GM12878 (cell line): ENCODE measurements around the gene ZNF408. TPM values are rescaled to one million over a fixed set of nuclear protein-coding genes. Genes with fewer than 3 reads are reported as not detected.

Source experiments
- ATAC-seq: fragments of 200-7000 bp; cut with Tn5 transposase; 3 replicates; pipeline ENCODE4 v1.9.1; 2020; ENCODE audit warnings: mild to moderate bottlenecking, moderate library complexity
- BruUV-seq: library from RNA; stranded (reverse); fragments of 400-500 nt; replicated peaks from 2 replicates; lab custom pipeline; 2021; lab: Mats Ljungman, UMichigan
- CTCF ChIA-PET: fragments of 300-600 bp; sonication (Branson Sonifier 250); formaldehyde crosslinking; extraction: SDS; loops from one replicate; lab custom pipeline; 2021; ENCODE audit warnings: inconsistent platforms; lab: Yijun Ruan, JAX
- POLR2A ChIA-PET: fragments of 350-600 bp; formaldehyde crosslinking; extraction: SDS; loops from one replicate; lab custom pipeline; 2021; ENCODE audit warnings: inconsistent platforms; lab: Charles Lee
- RAD21 ChIA-PET: fragments of 300-600 bp; sonication (Branson Sonifier 250); formaldehyde crosslinking; loops from one replicate; lab custom pipeline; 2023; ENCODE audit warnings: antibody characterized with exemption; ENCODE audit not compliant: unreplicated experiment; lab: Charles Lee
- SMC1A ChIA-PET: fragments of 300-600 bp; sonication (Branson Sonifier 250); formaldehyde crosslinking; loops from one replicate; lab custom pipeline; 2023; ENCODE audit not compliant: unreplicated experiment, uncharacterized antibody; lab: Charles Lee
- DNase-seq: peaks from one replicate; pipeline ENCODE4 v3.0.0-alpha.2; 2011; ENCODE audit warnings: low read depth, low spot score
- FAIRE-seq: peaks from 3 replicates; lab custom pipeline; 2011; peaks lifted over from hg19 to GRCh38; lab: Jason Lieb, UNC
- H2AFZ ChIP-seq: 2 replicates; pipeline ENCODE4 v1.6.0; 2011; ENCODE audit warnings: low read depth, low read length, control low read depth; ENCODE audit not compliant: control insufficient read depth
- H3K27ac ChIP-seq: 2 replicates; pipeline ENCODE4 v1.5.1; 2011; ENCODE audit warnings: control low read depth; ENCODE audit not compliant: control insufficient read depth, insufficient read depth
- H3K27me3 ChIP-seq, 2 experiments: replicated peaks in 1 of 2; 2 replicates each; pipeline versions ENCODE4 v1.6.0 to v1.6.1; 2011; ENCODE audit warnings: low read length in 1 of 2; ENCODE audit not compliant: control insufficient read depth in 2 of 2, insufficient read depth in 2 of 2
- H3K36me3 ChIP-seq, 2 experiments: 2 replicates each; pipeline ENCODE4 v1.5.1; 2011; ENCODE audit warnings: low read length in 1 of 2; ENCODE audit not compliant: control insufficient read depth in 2 of 2, insufficient read depth in 2 of 2
- H3K4me1 ChIP-seq: 2 replicates; pipeline ENCODE4 v1.6.1; 2011; ENCODE audit warnings: mild to moderate bottlenecking, low read length, moderate library complexity, mixed read lengths; ENCODE audit not compliant: control insufficient read depth, insufficient read depth
- H3K4me2 ChIP-seq: 2 replicates; pipeline ENCODE4 v1.6.0; 2011; ENCODE audit warnings: control low read depth; ENCODE audit not compliant: control insufficient read depth, insufficient read depth
- H3K4me3 ChIP-seq: fragments of 200-600 bp; sonication (generic); 2 replicates; pipeline ENCODE4 v1.5.1; 2016
- H3K79me2 ChIP-seq: 2 replicates; pipeline ENCODE4 v1.6.0; 2011; ENCODE audit warnings: low read length; ENCODE audit not compliant: control insufficient read depth, insufficient read depth
- H3K9ac ChIP-seq: 2 replicates; pipeline ENCODE4 v1.8.0; 2011; ENCODE audit warnings: low read length, control low read depth, mixed read lengths; ENCODE audit not compliant: control insufficient read depth, insufficient read depth
- H3K9me3 ChIP-seq: replicated peaks from 3 replicates; pipeline ENCODE4 v1.5.1; 2011; ENCODE audit warnings: mild to moderate bottlenecking, low read length; ENCODE audit not compliant: control insufficient read depth, insufficient read depth
- H4K20me1 ChIP-seq: 2 replicates; pipeline ENCODE4 v1.6.0; 2011; ENCODE audit not compliant: control insufficient read depth, insufficient read depth
- BMI1 ChIP-seq: fragments of 450-650 bp; IDR thresholded peaks from 2 replicates; pipeline ENCODE4 v1.6.1; 2016; ENCODE audit warnings: mild to moderate bottlenecking, moderate library complexity, borderline replicate concordance
- CEBPB ChIP-seq, 2 experiments: fragments of 150-350 bp in 1 of 2; IDR thresholded peaks; 2 replicates each; pipeline ENCODE4 v1.6.1; 2012 to 2014; ENCODE audit warnings: low read depth in 2 of 2, low read length in 2 of 2, borderline replicate concordance in 1 of 2, inconsistent platforms in 1 of 2
- ESRRA ChIP-seq: IDR thresholded peaks from 2 replicates; pipeline ENCODE4 v1.6.1; 2012; ENCODE audit warnings: mild to moderate bottlenecking, low read length, improper control_type of control experiment
- EZH2 ChIP-seq: IDR thresholded peaks from 2 replicates; pipeline ENCODE4 v1.6.1; 2012; ENCODE audit warnings: low read depth, mild to moderate bottlenecking, control low read depth, inconsistent platforms, low read length, borderline replicate concordance; ENCODE audit not compliant: control insufficient read depth
- FOXK2 ChIP-seq: fragments of 450-650 bp; IDR thresholded peaks from 2 replicates; pipeline ENCODE4 v1.6.1; 2017; ENCODE audit warnings: mild to moderate bottlenecking, moderate library complexity
- IRF3 ChIP-seq: fragments of 450-650 bp; IDR thresholded peaks from 2 replicates; pipeline ENCODE4 v1.6.1; 2014; ENCODE audit warnings: mild to moderate bottlenecking
- MXI1 ChIP-seq: fragments of 150-350 bp; IDR thresholded peaks from 2 replicates; pipeline ENCODE4 v1.6.1; 2011; ENCODE audit warnings: low read depth, mild to moderate bottlenecking, inconsistent platforms, low read length, improper control_type of control experiment
- NBN ChIP-seq: fragments of 450-650 bp; IDR thresholded peaks from 2 replicates; pipeline ENCODE4 v1.6.1; 2016
- SMAD5 ChIP-seq: IDR thresholded peaks from 2 replicates; pipeline ENCODE4 v1.6.1; 2016; ENCODE audit warnings: antibody characterized with exemption, low read depth
- TAF1 ChIP-seq: IDR thresholded peaks from 2 replicates; pipeline ENCODE4 v1.6.1; 2011; ENCODE audit warnings: mild to moderate bottlenecking, low read depth, low read length, borderline replicate concordance
- YBX1 ChIP-seq: fragments of 450-650 bp; IDR thresholded peaks from 2 replicates; pipeline ENCODE4 v1.6.1; 2016; ENCODE audit warnings: antibody characterized with exemption
- ZBTB4 ChIP-seq: fragments of 450-650 bp; formaldehyde crosslinking; IDR thresholded peaks from 2 replicates; pipeline ENCODE4 v1.4.0; 2022; ENCODE audit warnings: mild to moderate bottlenecking, moderate library complexity
- ZNF207 ChIP-seq: fragments of 450-650 bp; IDR thresholded peaks from 2 replicates; pipeline ENCODE4 v1.6.1; 2014; ENCODE audit warnings: antibody characterized with exemption, mild to moderate bottlenecking, borderline replicate concordance
- ZNF384 ChIP-seq: IDR thresholded peaks from 2 replicates; pipeline ENCODE4 v1.6.1; 2012; ENCODE audit warnings: low read depth, mild to moderate bottlenecking, low read length, improper control_type of control experiment, borderline replicate concordance
- WGBS: methylation state at CpG from one replicate; pipeline ENCODE4 v1.1.6; 2016; ENCODE audit warnings: low lambda C conversion rate; ENCODE audit not compliant: insufficient replicate concordance, insufficient coverage; ENCODE audit errors: missing lambda C conversion rate; 5-methylcytosine and 5-hydroxymethylcytosine counted together
- in situ Hi-C: fragments of 300-500 bp; cut with MboI; formaldehyde crosslinking; loops from 9 replicates; pipeline ENCODE4 v1.14.3; 2018; ENCODE audit warnings: mixed read lengths
- intact Hi-C: fragments of 100-400 bp; cut with micrococcal nuclease; formaldehyde crosslinking; loops from one replicate; pipeline ENCODE4 v1.14.2; 2022; ENCODE audit not compliant: unreplicated experiment
- polyA plus RNA-seq, 11 experiments: library from polyadenylated mRNA; depleted of rRNA in 4 of 11; unstranded in 6 of 11; stranded (reverse) in 5 of 11; fragments of >200 nt; fragmentation: Nextera tagmentation in 4 of 11; fragmentation: Illumina TruSeq in 1 of 11; extraction: Ambion mirVana in 4 of 11; extraction: Trizol in 1 of 11; gene quantifications; 1 replicate in 1 of 11; 2 replicates in 10 of 11; pipeline versions ENCODE4 v1.2.1 to v1.2.3, GENCODE V29; 2011 to 2016; ENCODE audit warnings: inconsistent platforms in 2 of 11, missing spikeins in 2 of 11, low read depth in 1 of 11
- total RNA-seq, 4 experiments: library from RNA; depleted of rRNA in 3 of 4; stranded (reverse); fragments of >200 nt in 3 of 4; fragmentation: Illumina TruSeq in 1 of 4; extraction: Trizol in 1 of 4; gene quantifications; 2 replicates each; pipeline versions ENCODE4 v1.2.1 to v1.2.3, GENCODE V29; 2013 to 2021

The ZNF408 gene
- total and polyA plus RNA-seq, 10 of the 15 experiments (the other 5 are each of a cell fraction or from before 2014, with no cell fraction given), result 0.19 to 11.3 (median 7.2) TPM

- TF ChIP-seq TAF1, result no peak
- TF ChIP-seq NBN, result no peak
Measured at GRCh38 chr11:46701078-46701654, 335 bp downstream of the ZNF408 start (continued).

GRCh38 chr11:46705070-46705688, 4.3 kb downstream of the ZNF408 start:
- no peak overlapping the region for H3K4me2 ChIP-seq
- peaks cover 4% of the 10 kb centered on the region for H3K4me1 ChIP-seq
- H3K27me3 ChIP-seq, result no peaks in the 10 kb centered on the region
- peaks cover 17 to 20% of the 10 kb centered on the region in 2 experiments; a peak in 3 of 4 replicates for H3K36me3 ChIP-seq
- TF ChIP-seq BMI1 (no peak), IRF3 (no peak), CEBPB (IDR thresholded peaks at IDR 0.05; ENCODE audit: borderline replicate concordance in 1 of 2, low read depth in 2 of 2, low read length in 2 of 2) (no peak), SMAD5 (no peak), ESRRA (no peak), ZNF384 (no peak), ZNF207 (no peak), YBX1 (no peak), FOXK2 (no peak), EZH2 (no peak), ZBTB4 (no peak), TAF1 (no peak), MXI1 (no peak)
- ChIA-PET RAD21 (no interaction called here), CTCF (no interaction called here), POLR2A (no interaction called here), SMC1A (no interaction called here)
- H3K9ac ChIP-seq, result no peak overlapping the region
- DNase-seq (no peak), ATAC-seq (no peak), FAIRE-seq (no peak)
- no peaks in the 10 kb centered on the region for H3K9me3 ChIP-seq
- intact Hi-C loops, result no loop called here
- H4K20me1 ChIP-seq, result no peaks in the 10 kb centered on the region; the same call in 1 of the 2 replicates
- peaks cover 20% of the 10 kb centered on the region for H3K79me2 ChIP-seq
- no peak overlapping the region for H3K4me3 ChIP-seq
- H3K27ac ChIP-seq, result no peak overlapping the region
- in situ Hi-C loops, result no loop called here
- H2AFZ ChIP-seq, result no peak overlapping the region
- WGBS, result 96% methylated on average over 31 of the region's 31 CpGs
- no TSS peak for BruUV-seq
